ENCODE measurements around the gene RBBP4. TPM values are rescaled to one million over a fixed set of nuclear protein-coding genes. Genes with fewer than 3 reads are reported as not detected.
A peak's percentile ranks its signal among the peaks of the same experiment; 100 is the strongest.

The RBBP4 gene
- total RNA-seq, 1 donor from 2014 or later = 186 TPM

GRCh38 chr1:32632829-32633228, 18.2 kb upstream of the RBBP4 start:
- H3K4me1 ChIP-seq (ENCODE audit: insufficient read depth, low read length) = no peaks in the 10 kb centered on the region
- H4K20me1 ChIP-seq (ENCODE audit: insufficient read depth, low read length) = peaks cover 9% of the 10 kb centered on the region
- H3K9me3 ChIP-seq (ENCODE audit: insufficient read depth, low read depth, low read length) = no peaks in the 10 kb centered on the region
- H3K27me3 ChIP-seq (ENCODE audit: insufficient read depth, low read length) = no peaks in the 10 kb centered on the region
- no peak overlapping the region for H2AFZ ChIP-seq (ENCODE audit: low read depth, low read length)
- H3K9ac ChIP-seq (ENCODE audit: low read length) = no peak overlapping the region
- no peak overlapping the region for H3K4me2 ChIP-seq (ENCODE audit: low read length)
- TF ChIP-seq EZH2 (IDR thresholded peaks at IDR 0.05; ENCODE audit: insufficient read depth, low read length) (no peak), CTCF (IDR thresholded peaks at IDR 0.05; ENCODE audit: insufficient read depth, low read depth, low read length) (no peak)
- Mint-ChIP-seq H3K27me3 (ENCODE audit: low read depth, unreplicated experiment) (no peaks in the 10 kb centered on the region), H3K9me3 (ENCODE audit: unreplicated experiment) (no peaks in the 10 kb centered on the region), H3K36me3 (ENCODE audit: low read depth, unreplicated experiment) (peaks cover 7% of the 10 kb centered on the region), H3K27ac (ENCODE audit: unreplicated experiment) (no peak overlapping the region), H3K4me3 (ENCODE audit: unreplicated experiment) (no peak overlapping the region), H3K4me1 (ENCODE audit: low read depth, unreplicated experiment) (peaks cover 10% of the 10 kb centered on the region)
- H3K4me3 ChIP-seq (ENCODE audit: insufficient read depth, low read depth, low read length) = no peak overlapping the region
- DNase-seq (ENCODE audit: low read depth) (no peak), FAIRE-seq (no peak)
- peaks cover 32% of the 10 kb centered on the region for H3K79me2 ChIP-seq (ENCODE audit: insufficient read depth, low read length)
- H3K36me3 ChIP-seq (ENCODE audit: insufficient read depth, low read length) = peaks cover 6% of the 10 kb centered on the region
- no peak overlapping the region for H3K27ac ChIP-seq (ENCODE audit: low read depth, low read length)

- peaks cover 15% of the 10 kb centered on the region for H4K20me1 ChIP-seq (ENCODE audit: insufficient read depth, low read length)
- H3K36me3 ChIP-seq (ENCODE audit: insufficient read depth, low read length) = peaks cover 6% of the 10 kb centered on the region
Measured at GRCh38 chr1:32635508-32636277, 15.3 kb upstream of the RBBP4 start.

More at GRCh38 chr1:32635508-32636277, 15.3 kb upstream of the RBBP4 start:
- TF ChIP-seq CTCF (IDR thresholded peaks at IDR 0.05; ENCODE audit: insufficient read depth, low read depth, low read length) = no peak
- no peak for TF ChIP-seq EZH2 (IDR thresholded peaks at IDR 0.05; ENCODE audit: insufficient read depth, low read length)
- Histone ChIP-seq H3K9me3 (ENCODE audit: insufficient read depth, low read depth, low read length) (no peaks in the 10 kb centered on the region), H3K9ac (ENCODE audit: low read length) (no peak overlapping the region), H3K4me3 (ENCODE audit: insufficient read depth, low read depth, low read length) (no peak overlapping the region), H3K27ac (ENCODE audit: low read depth, low read length) (no peak overlapping the region), H3K4me2 (ENCODE audit: low read length) (no peak overlapping the region), H3K27me3 (ENCODE audit: insufficient read depth, low read length) (no peaks in the 10 kb centered on the region), H2AFZ (ENCODE audit: low read depth, low read length) (no peak overlapping the region), H3K4me1 (ENCODE audit: insufficient read depth, low read length) (no peaks in the 10 kb centered on the region), H3K79me2 (ENCODE audit: insufficient read depth, low read length) (peaks cover 54% of the 10 kb centered on the region)
- no peak for FAIRE-seq
- no peak for DNase-seq (ENCODE audit: low read depth)
- H3K27me3 Mint-ChIP-seq (ENCODE audit: low read depth, unreplicated experiment) = no peaks in the 10 kb centered on the region
- H3K4me1 Mint-ChIP-seq (ENCODE audit: low read depth, unreplicated experiment) = peaks cover 10% of the 10 kb centered on the region
- no peak overlapping the region for H3K4me3 Mint-ChIP-seq (ENCODE audit: unreplicated experiment)
- no peaks in the 10 kb centered on the region for H3K9me3 Mint-ChIP-seq (ENCODE audit: unreplicated experiment)
- H3K36me3 Mint-ChIP-seq (ENCODE audit: low read depth, unreplicated experiment) = peaks cover 7% of the 10 kb centered on the region
- peak overlapping the region; percentile 78 for H3K27ac Mint-ChIP-seq (ENCODE audit: unreplicated experiment)
